ENCODE data around the gene PERM1. TPM values are rescaled to one million over a fixed set of nuclear protein-coding genes. Genes with fewer than 3 reads are reported as not detected.

The PERM1 gene
- total RNA-seq, 2 experiments from 2014 or later = not detected

DNA sequence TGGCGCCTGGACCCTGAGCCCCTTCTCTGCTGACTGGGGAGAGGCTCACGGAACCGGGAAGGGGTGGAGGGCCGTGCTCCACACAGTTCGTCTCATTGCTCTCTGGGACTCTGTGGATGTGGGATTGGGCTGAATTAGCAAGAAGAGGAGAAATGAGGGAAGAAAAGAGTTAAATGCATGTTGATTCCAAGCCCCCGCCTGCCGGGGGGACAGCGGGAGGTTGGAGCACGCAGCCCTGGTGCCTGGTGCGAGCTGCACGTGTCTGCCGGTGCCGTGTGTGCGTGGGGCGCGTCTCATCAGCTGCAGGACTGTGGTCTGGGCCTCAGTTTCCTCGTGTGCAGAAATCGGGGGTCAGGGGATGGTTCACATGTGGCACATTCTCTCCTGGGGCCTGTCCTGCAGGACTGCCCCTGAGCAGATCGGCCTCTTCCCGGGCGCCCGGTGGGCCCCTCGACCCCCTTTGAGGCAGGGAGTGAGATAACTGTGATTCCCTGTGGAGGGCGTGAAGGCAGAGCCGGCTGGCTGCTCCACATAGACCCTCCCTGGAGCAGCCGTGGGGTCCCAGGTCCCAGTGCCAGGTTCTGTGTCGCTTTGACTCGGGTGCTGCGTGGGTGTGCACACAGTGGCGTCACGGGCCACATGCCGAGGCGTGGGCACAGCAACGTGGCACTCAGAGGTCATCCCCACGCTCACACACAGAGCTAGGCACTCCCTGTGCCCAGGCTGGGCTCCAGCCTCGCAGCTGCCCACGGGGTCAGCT, 46.7 kb downstream of the PERM1 start:
- no peak for DNase-seq (ENCODE audit: low spot score)
- no TSS peak for BruUV-seq (replicated peaks)
- no peak overlapping the region for H3K27ac ChIP-seq (ENCODE audit: low read depth, low read length, poor library complexity, severe bottlenecking)
- CTCF ChIA-PET (ENCODE audit: unreplicated experiment) = no interaction called here
- H3K36me3 ChIP-seq (ENCODE audit: insufficient read depth, low read length) = no peaks in the 10 kb centered on the region
- no peaks in the 10 kb centered on the region for H3K9me3 ChIP-seq (ENCODE audit: low read length)
- H3K4me3 ChIP-seq (ENCODE audit: low read depth, low read length, poor library complexity, severe bottlenecking) = no peak overlapping the region
- no peaks in the 10 kb centered on the region for H3K4me1 ChIP-seq (ENCODE audit: insufficient read depth, low read length, poor library complexity, severe bottlenecking)
- no peak overlapping the region for H3K4me2 ChIP-seq (ENCODE audit: low read length)
- H3K79me2 ChIP-seq (ENCODE audit: insufficient read depth, low read depth, low read length) = no peaks in the 10 kb centered on the region
- intact Hi-C loops (cut with micrococcal nuclease; ENCODE audit: unreplicated experiment) = loop anchor here (5.0 kb wide), 1 partner anchor 33 kb away; no protein-coding TSS in a partner anchor
- no peak overlapping the region for H2AFZ ChIP-seq (ENCODE audit: low read length)
- H3K9me2 ChIP-seq (ENCODE audit: insufficient read depth, low read length) = no peaks in the 10 kb centered on the region
- no peaks in the 10 kb centered on the region; the same call in 1 of the 2 replicates for H4K20me1 ChIP-seq (ENCODE audit: insufficient read depth, low read length)
- TF ChIP-seq EZH2phosphoT487 (IDR thresholded peaks at IDR 0.05; ENCODE audit: borderline replicate concordance, low read depth, low read length) = no peak
- TF ChIP-seq, protein P1, sequence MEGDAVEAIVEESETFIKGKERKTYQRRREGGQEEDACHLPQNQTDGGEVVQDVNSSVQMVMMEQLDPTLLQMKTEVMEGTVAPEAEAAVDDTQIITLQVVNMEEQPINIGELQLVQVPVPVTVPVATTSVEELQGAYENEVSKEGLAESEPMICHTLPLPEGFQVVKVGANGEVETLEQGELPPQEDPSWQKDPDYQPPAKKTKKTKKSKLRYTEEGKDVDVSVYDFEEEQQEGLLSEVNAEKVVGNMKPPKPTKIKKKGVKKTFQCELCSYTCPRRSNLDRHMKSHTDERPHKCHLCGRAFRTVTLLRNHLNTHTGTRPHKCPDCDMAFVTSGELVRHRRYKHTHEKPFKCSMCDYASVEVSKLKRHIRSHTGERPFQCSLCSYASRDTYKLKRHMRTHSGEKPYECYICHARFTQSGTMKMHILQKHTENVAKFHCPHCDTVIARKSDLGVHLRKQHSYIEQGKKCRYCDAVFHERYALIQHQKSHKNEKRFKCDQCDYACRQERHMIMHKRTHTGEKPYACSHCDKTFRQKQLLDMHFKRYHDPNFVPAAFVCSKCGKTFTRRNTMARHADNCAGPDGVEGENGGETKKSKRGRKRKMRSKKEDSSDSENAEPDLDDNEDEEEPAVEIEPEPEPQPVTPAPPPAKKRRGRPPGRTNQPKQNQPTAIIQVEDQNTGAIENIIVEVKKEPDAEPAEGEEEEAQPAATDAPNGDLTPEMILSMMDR (conservative IDR thresholded peaks at IDR 0.05; ENCODE audit: low read length) = no peak
- POLR2A ChIA-PET = no interaction called here

DNA sequence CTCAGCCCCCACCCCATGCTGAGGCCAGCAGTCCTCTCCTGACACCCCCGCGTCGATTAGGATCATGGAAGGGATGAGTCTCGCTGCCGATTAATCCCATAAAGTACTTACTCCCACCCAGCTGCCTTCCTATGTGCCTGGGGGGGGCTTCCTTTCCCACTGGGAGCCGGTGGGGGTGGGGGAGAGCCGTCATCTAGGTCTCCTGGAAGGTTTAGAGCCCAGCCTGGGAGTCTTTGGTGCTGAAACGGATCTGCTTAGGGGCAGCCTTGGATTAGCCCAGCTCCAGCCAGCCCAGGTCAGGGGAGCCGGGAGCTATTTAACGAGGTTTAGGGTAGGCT, 48.3 kb downstream of the PERM1 start:
- Histone ChIP-seq H3K9me3 (ENCODE audit: low read length) (no peaks in the 10 kb centered on the region), H2AFZ (ENCODE audit: low read length) (no peak overlapping the region), H4K20me1 (ENCODE audit: insufficient read depth, low read length) (no peaks in the 10 kb centered on the region), H3K4me3 (ENCODE audit: low read depth, low read length, poor library complexity, severe bottlenecking) (no peak overlapping the region), H3K4me1 (ENCODE audit: insufficient read depth, low read length, poor library complexity, severe bottlenecking) (no peaks in the 10 kb centered on the region), H3K4me2 (ENCODE audit: low read length) (no peak overlapping the region), H3K27ac (ENCODE audit: low read depth, low read length, poor library complexity, severe bottlenecking) (no peak overlapping the region), H3K9me2 (ENCODE audit: insufficient read depth, low read length) (no peaks in the 10 kb centered on the region), H3K79me2 (ENCODE audit: insufficient read depth, low read depth, low read length) (no peaks in the 10 kb centered on the region), H3K36me3 (ENCODE audit: insufficient read depth, low read length) (no peaks in the 10 kb centered on the region)
- no peak for DNase-seq (ENCODE audit: low spot score)
- TF ChIP-seq, protein P1 (conservative IDR thresholded peaks at IDR 0.05; ENCODE audit: low read length) = no peak
- TF ChIP-seq EZH2phosphoT487 (IDR thresholded peaks at IDR 0.05; ENCODE audit: borderline replicate concordance, low read depth, low read length) = no peak
- ChIA-PET CTCF (ENCODE audit: unreplicated experiment) (interaction anchor here (0.6 kb wide), 1 partner anchor 88 kb away, joined by 3 read pairs; no protein-coding TSS in a partner anchor), POLR2A (no interaction called here)
- BruUV-seq (replicated peaks) = no TSS peak
- intact Hi-C loops (cut with micrococcal nuclease; ENCODE audit: unreplicated experiment) = no loop called here
